GM21360 (cell line): ENCODE data around the gene HBP1.
"Not testable (repeated sequence)": the region's sequence is repeated elsewhere in the genome, so short reads cannot be mapped to it uniquely, and the experiment has no call there.

Experiments used
- ATAC-seq: cut with Tn5 transposase; IDR thresholded peaks from one replicate; pipeline ENCODE4 v1.9.1; 2021; ENCODE audit warnings: mild to moderate bottlenecking, moderate library complexity; ENCODE audit not compliant: unreplicated experiment

Gene HBP1

DNA sequence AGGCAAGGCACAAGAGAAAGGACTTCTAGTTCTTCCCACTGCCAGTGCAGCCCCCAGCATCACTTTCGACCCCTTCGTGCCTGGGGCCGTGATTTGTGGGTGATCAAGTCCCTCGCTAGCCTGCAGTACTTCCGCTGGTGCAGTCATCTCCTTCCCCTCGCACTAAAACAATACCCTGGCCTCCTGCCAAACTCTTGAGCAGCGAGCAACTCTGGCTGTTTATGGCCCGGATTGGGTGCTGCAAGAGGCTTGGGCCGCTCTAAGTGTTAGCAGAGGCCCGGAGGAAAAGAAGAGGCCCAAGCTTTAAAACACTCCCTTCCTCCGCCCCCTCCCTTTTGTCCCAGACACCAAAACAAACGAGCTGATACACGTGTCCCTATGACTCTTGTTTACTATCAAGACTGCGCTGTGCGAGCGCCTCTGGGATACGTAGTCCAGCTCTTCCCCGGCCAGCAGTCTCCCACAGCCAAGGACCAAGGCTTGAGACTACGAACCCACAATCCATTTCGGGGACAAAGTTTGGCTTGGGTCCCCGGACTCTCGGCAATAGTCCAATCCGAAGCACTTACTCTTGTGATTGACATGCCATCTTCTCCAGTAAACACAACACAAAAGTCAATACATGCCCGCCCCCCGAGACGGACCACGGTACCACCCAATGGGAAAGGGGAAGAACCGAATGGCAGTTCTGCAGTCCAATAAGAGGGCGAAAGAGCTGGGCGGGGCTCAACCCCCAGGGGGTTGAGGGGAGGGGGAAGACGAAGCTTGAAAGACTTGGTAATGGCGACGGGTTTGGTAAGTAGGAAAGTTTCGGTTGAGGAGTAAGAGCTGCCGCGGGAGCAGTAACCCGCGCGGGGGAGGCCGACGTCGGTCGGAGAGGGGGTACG lies at the start of gene HBP1:
Gene HBP1 (plus strand): TSS at position 771 of the 887 bp plus-strand sequence. CDS start 10,891 bp downstream, outside the sequence.
- peak; percentile 85 for ATAC-seq

- ATAC-seq, result no peak
Observed at GRCh38 chr7:107119376-107120105, 49.3 kb upstream of the HBP1 start.

DNA sequence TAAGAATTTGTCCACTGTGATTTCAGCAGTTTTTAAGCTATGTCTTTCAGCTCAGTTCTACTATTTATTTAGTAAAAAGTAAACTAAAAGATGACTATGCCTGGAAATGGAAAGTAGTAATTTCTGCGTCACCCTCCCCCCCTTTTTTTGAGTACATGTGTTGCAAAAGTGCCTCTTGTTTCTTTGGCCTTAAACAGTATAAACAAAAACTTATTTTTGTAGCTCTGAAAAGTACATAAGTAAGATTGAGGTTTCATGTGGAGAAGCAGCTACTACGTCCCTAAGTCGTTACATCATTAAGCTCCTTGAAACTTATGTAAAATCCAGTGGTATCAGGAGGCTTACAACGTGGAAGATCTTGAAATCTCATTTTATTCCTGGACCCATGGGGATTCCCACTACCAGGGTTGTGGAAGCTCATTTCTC lies 46.3 kb upstream of the HBP1 start:
- ATAC-seq, result no peak

DNA sequence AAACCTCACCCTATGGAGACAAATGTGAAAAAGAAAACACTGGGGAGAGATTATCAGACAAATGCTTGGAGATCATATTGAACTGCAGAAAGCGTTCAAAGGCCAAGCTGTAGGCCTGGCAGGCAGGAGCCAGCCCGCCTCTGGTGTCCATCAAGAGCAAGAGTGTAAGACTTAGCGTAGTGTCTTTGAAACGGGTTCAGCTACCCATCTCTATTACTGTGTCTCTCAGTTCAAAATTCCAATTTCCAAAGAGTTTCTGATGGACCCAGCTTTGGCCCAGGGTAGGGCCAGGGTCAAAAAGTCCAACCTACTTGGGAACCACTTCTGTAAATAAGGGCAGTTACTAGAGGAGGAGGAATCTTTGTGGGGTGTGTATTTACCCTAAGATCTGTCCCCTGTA lies 45.4 kb upstream of the HBP1 start:
- no peak for ATAC-seq

DNA sequence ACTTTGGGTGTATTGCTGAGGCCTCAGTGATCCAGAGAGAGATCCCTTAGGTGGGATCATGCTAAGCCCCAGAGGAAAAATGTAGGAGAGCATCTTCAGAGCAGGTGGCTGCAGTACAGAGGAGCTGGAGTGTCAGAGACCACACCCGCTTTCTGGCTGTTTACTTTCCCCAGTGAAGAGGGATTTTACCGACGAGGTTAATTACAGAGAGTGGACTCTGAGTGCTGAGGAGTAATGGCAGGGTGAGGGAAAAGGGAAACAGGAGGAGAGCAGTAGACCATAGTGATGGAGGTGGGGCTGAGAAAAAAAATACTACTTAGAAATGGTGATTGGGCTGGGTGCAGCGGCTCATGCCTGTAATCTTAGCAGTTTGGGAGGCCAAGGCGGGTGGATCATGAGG lies 43.3 kb upstream of the HBP1 start:
- no peak for ATAC-seq

DNA sequence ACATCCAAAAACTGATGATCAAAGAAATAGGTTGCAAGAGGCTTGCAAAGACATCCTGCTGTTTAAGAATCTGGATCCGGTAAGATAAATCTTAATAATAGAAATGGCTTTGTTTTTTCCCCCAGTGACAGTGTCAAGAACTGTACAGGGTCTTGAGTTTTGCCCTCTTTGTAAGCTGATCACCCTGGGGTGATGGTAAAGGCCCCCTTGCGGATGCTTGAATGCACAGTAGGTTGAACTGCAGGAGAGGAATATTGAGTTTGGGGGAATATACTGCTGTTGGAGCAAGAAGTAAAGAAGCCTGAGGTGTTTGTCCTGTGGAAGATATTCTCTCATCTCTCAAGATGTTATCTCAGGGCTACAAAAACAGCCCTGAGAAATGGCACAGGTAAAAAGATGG lies 40.6 kb upstream of the HBP1 start:
- ATAC-seq, result no peak

- no peak for ATAC-seq
Observed at GRCh38 chr7:107128748-107129147, 40.1 kb upstream of the HBP1 start.

- ATAC-seq, result no peak
Observed at GRCh38 chr7:107130487-107131220, 38.1 kb upstream of the HBP1 start.

- no peak for ATAC-seq
Observed at GRCh38 chr7:107133396-107133795, 35.4 kb upstream of the HBP1 start.

DNA sequence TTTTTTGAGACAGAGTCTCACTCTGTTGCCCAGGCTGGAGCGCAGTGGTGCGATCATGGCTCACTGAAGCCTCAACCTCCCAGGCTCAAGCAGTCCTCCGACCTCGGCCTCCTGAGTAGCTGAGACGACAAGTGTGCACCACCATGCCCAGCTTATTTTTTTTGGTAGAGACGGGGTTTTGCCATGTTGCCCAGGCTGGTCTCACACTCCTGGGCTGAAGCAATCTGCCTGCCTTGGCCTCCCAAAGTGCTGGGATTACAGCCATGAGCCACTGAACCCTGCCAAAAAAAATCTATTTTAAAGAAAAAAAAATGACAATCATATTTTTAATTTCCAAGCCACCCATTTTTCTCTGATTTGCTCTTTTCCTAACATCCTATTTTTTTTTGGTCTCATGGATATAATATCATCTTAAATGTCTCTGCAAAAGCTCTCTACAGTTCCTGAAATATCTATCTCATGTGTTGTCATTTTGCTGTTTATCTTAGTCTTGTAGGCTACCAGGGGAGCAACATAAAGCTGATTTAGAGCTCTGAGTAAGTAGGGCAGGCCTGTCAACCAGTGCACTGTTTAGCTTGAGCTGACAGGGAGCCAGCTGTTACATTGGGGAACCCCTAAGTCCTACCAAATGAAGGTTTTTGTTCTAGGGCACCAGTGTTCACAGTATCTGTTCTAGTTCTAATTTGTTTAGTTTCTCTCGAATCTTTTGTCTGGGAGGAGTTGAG lies 29.9 kb upstream of the HBP1 start:
- ATAC-seq, result no peak

GRCh38 chr7:107143875-107144274 lies 24.9 kb upstream of the HBP1 start:
- ATAC-seq, result not testable (repeated sequence)

DNA sequence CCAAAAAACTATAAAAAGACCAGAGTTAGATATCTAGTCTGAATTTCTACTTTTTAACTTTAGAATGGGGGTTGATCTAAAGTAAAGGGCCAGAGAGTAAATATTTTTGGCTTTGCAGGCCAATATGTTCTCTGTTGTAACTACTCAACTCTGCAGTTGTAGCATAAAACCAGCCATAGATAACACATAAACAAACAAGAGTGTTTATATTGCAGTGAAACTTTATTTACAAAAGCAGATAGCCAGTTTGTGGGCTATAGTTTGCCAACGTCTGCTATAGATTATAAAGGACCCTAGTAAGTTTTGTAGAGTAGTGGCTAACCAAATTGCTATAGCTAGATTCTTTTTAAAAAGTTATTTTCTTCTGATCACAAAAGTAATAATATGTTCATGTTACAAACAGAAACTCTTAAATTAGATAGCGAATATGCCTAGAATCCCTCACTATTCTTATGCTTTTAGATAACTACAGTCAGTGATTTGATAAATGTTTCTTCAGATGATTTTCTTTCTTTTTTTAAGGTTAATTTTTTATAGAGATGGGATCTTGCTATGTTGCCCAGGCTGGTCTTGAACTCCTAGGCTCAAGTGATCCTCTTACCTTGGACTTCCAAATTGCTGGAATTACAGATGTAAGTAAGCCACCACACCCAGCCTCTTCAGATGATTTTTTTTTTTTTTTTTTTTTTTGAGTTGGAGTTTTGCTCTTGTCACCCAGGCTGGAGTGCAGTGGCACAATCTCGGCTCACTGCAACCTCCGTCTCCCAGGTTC lies 23.6 kb upstream of the HBP1 start:
- no peak for ATAC-seq

DNA sequence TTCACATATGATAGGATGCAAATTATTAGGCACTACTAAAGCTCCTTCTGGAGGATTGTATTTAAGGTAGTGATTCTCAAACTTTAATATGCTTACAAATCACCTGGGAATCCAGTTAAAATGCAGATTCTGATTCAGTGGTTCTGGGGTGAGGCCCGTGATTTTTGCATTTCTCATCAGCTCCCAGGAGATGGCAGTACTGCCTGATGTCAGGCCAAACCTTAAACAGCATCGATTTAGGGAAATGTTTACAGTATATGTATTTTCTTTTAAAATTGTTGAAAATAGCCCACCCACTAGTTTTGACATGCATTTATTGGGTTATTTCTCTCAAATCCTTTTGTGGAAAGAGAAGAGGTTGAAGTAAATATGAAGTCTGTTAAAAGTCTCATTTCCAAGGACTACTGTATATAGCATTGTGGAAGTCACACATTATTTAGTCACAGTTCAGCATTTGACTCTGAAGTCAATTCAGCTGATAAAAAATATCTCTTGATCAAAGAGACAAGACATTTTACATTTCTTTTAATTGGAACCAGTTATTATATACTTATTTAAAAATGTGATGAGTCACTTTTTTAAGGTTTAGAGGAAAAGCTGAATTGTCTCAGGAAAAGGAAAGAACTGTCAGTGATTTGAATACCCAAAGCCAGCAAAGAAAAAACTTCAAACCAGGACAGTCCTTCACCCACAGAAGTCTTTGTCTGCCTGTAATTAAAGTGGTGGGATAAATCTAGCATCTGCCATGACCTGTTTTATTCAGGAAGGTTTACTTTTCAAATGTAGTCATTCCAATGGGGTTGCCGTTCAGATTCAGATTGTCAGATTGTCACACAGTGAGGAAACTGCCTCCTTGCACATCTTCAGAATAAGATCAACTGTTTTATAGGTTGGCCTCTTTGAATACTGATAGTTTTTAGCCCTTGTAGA lies 21.1 kb upstream of the HBP1 start:
- ATAC-seq, result no peak

DNA sequence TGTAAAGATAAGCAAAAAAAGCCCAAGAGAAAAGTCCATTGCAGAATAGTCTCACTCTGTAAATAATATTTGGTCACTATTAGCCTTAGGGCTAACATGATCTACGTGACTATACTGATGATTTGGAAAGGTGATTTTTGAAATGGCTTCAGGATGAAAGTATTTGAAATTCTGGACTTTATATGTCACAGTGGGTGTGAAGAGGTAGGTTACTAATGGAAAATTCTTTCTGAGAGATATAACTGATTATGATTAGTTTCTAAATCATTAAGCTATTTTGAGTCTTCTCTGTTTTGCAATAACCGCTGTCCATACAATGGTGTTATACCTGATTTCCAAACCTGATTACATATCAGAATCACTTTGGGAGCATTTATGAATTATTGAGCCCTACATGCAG lies 20.1 kb upstream of the HBP1 start:
- no peak for ATAC-seq

DNA sequence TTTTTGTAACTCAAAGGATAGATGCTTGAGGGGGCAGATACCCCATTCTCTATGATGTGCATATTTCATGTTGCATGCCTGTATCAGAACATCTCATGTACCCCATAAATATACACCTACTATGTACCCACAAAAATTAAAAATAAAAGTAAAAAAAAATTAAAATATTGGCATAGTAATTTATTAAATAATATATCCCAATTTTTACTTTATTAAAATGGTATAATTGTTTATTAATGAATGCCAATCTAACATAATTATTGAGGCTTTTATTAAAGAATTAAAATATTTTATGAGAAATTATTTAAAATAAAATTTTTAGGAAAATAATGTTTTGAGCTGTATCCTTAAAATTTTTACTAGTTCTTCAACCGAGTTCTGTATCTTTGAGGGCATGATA lies 18.9 kb upstream of the HBP1 start:
- ATAC-seq, result no peak

GRCh38 chr7:107150375-107151073 lies 18.3 kb upstream of the HBP1 start:
- no peak for ATAC-seq

- no peak for ATAC-seq
Observed at GRCh38 chr7:107151538-107151937, 17.3 kb upstream of the HBP1 start.

DNA sequence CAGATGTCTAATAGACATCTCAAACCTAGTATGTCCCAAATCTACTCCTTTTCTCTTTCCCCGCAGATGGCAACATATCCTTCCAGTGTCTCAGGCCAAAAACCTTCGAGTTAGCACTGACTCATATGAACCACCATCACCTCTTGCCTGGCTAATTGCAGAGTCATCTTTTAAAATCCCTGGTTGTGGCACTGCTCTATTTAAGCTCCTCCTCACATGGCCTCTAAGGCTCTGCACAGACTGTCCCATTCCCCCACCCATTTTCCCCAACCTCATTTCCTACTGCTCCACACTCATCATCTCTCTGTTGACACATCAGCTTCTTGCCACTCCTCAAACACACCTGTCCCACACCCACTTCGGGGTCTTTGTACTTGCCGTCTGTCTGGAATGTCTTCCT lies 16.8 kb upstream of the HBP1 start:
- ATAC-seq, result no peak
